Ovary (tissue), 3 donors: ENCODE data around the gene FXN.

Source experiments
- CTCF ChIP-seq, 3 donors: fragments of 450-650 bp in 2 of 3; fragments of 200-600 bp in 1 of 3; IDR thresholded peaks; one replicate each; pipeline versions ENCODE4 v1.5.1 to v1.8.0; 2016 to 2022; ENCODE audit warnings: antibody characterized with exemption in 3 of 3, mild to moderate bottlenecking in 1 of 3
- POLR2A ChIP-seq: fragments of 450-650 bp; IDR thresholded peaks from one replicate; pipeline ENCODE4 v1.6.1; 2017; ENCODE audit warnings: antibody characterized with exemption, mild to moderate bottlenecking, moderate library complexity
- donor health status: DM: no; HTN: no; CAD: no.

DNA sequence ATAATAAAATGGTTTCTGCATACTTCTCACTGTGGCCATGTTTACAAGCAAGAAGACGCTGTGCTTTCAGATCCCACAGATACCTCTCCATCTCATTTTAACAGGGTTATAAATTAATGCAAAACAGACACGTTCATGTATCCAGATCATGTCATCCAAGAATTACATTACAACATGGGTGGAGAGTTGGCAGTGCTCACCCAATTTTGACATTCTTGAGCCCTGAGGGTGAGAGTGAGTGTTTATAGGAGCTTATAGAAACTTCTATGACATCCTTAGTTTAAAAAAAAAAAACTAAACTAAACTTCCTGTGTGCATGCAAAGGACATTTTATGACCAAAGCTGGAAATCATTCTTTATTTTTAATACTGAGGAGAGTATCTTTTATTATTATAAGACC lies 30.7 kb upstream of the FXN start:
- TF ChIP-seq POLR2A (no peak), CTCF (IDR thresholded peaks at IDR 0.05) (no peak)
